GM11168 (cell line): ENCODE measurements around the gene MESP1.
"Not testable (repeated sequence)": the region's sequence is repeated elsewhere in the genome, so short reads cannot be mapped to it uniquely, and the experiment has no call there.

Source experiments
- in situ Hi-C: fragments of 300-500 bp; cut with MboI; formaldehyde crosslinking; loops from one replicate; pipeline ENCODE4 v1.12.0; 2022; ENCODE audit warnings: low sequenced_read_pairs; ENCODE audit not compliant: unreplicated experiment

MESP1 gene, protein sequence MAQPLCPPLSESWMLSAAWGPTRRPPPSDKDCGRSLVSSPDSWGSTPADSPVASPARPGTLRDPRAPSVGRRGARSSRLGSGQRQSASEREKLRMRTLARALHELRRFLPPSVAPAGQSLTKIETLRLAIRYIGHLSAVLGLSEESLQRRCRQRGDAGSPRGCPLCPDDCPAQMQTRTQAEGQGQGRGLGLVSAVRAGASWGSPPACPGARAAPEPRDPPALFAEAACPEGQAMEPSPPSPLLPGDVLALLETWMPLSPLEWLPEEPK

GRCh38 chr15:89750560-89751542, at the start of gene MESP1:
TSS of gene MESP1 (minus strand) at chr15:89751249. CDS start at chr15:89751231, 18 bp downstream.
- in situ Hi-C loops = loop anchor here (5.0 kb wide), 2 partner anchors 121 to 321 kb away; no protein-coding TSS in a partner anchor

- in situ Hi-C loops = no loop called here
Observed at GRCh38 chr15:89799918-89800498, 49.0 kb upstream of the MESP1 start.

- in situ Hi-C loops = no loop called here
Observed at GRCh38 chr15:89799011-89799911, 48.2 kb upstream of the MESP1 start.

DNA sequence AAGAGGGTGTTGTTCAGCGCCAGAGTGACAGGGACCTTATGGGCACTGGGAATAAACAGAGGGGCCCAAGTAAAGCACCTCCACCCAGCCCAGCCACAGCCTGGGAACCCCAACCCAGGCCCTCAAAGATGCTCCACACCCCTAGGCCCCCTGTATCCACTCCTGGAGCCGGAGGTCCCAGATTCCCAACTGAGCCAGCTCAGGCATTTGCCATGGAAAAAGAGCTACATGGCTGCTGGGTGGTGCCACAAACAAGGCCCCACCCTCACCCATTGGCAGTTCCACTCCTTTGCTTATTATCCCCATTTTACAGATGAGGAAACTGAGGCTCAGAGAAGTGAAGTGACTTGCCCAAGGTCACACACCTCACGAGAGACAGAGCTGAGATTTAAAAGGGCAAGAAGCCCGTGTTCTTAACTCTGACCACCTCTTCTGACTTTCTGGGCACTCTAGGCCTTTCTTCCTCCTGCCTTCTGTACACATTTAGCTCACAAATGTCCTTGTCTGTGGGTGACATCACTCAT, 46.7 kb upstream of the MESP1 start:
- in situ Hi-C loops = no loop called here

DNA sequence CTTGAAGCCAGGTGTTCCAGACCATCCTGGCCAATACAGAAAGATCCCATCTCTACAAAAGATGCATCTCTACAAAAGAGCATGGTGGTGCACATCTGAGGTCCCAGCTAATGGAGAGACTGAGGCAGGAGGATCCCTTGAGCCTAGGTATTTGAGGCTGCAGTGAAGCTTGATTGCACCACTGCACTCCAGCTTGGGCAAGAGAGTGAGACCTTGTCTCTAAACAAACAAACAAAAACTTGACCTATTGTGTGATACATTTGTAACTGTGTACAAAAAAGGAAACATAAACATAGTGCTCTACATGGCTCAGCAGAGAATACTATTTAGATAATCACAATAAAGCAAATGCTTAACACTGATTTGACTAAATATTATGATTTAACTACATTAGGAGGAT, 44.9 kb upstream of the MESP1 start:
- in situ Hi-C loops = no loop called here

DNA sequence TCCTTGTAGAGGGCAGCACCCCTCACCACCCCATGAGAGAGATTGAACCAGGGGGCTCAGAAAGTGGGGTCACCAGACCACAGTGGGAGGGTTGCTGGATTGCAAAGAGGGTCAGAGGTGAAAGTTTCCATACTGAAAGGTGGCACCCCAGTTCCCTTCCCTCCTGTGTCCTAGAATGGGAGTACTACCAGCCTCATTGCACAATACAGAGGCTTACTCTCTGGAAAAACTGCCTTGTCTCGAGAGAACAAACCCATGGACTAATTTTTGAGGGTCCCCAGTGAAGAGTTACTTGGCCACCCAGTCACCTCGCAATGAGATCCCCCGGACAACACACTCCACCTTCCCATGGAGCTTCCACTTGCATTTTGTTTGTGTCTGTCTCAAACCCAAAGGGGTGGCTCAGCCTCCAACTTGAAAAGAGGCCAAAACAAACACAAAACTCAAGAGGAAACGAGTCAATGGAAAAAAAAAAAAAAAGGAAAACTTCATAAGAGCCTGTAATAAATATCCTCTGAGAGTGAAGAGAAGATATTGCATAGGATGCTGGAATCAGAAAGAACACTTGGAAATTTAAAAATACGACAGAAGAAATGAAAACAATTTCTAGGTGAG, 43.7 kb upstream of the MESP1 start:
- in situ Hi-C loops = no loop called here

DNA sequence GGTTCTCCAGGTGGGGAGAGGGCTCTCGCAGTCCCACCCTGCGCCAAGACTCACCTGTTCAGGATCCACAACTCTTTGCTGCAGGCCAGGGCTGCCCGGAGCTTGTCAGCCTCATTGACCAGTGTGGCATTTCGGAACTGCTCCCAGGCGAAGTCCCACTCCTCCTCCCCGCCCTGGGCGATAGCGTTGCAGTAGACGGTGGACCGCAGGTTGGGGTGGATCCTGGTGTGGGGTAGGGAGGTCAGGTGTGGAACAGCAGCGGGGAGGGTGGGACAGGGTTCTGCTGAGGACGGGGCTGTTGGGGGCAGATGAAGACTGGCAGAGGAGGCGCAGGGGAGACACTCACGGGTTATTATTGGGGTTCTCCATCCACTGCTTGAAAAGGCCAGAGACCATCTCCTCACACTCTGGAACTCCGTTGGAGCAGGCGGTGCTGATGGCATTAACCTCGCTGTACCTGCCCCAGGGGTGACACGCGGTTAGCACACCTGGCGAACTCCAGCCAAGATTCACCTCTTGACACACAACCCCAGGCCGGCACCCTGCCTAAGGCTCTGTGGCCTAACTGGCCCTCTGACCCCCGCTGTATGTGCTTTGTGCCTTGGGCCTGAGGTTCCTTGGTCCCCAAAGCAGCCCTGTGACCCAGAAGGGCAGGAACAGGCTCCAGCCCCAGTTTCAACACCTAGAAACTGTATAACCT, 41.2 kb upstream of the MESP1 start:
- in situ Hi-C loops = no loop called here

DNA sequence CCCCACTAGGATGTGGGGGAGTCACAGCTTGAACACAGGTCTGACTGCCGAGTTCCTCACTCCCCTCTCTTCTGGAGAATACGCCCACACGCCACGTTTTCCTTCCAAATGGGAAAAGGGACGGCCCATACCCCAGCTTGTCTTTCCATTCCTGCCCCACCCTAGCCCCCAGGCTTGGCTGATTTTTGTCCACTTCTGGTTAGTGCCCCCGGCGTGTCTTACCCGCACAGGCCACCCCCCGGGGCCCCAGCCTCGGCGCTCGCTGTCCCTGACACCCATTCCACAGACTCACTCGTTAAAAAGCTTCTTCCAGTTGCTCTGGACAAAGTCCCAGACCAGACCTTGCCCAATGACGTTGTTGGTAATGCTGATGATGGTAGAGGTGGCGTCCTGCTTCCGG, 39.6 kb upstream of the MESP1 start:
- in situ Hi-C loops = no loop called here

GRCh38 chr15:89790206-89790605, 39.2 kb upstream of the MESP1 start:
- in situ Hi-C loops = no loop called here

DNA sequence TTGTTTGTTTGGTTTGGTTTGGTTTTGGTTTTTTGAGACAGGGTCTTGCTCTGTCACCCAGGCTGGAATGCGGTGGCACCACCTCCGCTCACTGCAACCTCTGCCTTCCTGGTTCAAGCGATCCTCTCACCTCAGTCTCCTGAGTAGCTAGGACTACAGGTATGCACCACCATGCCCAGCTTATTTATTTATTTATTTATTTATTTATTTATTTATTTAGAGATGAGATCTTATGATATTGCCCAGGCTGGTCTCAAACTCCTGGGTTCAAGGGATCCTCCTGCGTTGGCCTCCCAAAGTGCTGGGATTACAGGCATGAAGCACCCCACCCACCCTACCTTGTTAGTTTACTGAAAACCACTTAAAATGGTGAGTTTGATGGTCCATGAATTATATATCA, 37.5 kb upstream of the MESP1 start:
- in situ Hi-C loops = not testable (repeated sequence)

GRCh38 chr15:89787944-89788343, 36.9 kb upstream of the MESP1 start:
- in situ Hi-C loops = no loop called here

- in situ Hi-C loops = no loop called here
Observed at GRCh38 chr15:89785774-89786140, 34.7 kb upstream of the MESP1 start.

GRCh38 chr15:89785064-89785773, 34.2 kb upstream of the MESP1 start:
- in situ Hi-C loops = no loop called here

- in situ Hi-C loops = no loop called here
Observed at GRCh38 chr15:89784686-89784960, 33.6 kb upstream of the MESP1 start.

DNA sequence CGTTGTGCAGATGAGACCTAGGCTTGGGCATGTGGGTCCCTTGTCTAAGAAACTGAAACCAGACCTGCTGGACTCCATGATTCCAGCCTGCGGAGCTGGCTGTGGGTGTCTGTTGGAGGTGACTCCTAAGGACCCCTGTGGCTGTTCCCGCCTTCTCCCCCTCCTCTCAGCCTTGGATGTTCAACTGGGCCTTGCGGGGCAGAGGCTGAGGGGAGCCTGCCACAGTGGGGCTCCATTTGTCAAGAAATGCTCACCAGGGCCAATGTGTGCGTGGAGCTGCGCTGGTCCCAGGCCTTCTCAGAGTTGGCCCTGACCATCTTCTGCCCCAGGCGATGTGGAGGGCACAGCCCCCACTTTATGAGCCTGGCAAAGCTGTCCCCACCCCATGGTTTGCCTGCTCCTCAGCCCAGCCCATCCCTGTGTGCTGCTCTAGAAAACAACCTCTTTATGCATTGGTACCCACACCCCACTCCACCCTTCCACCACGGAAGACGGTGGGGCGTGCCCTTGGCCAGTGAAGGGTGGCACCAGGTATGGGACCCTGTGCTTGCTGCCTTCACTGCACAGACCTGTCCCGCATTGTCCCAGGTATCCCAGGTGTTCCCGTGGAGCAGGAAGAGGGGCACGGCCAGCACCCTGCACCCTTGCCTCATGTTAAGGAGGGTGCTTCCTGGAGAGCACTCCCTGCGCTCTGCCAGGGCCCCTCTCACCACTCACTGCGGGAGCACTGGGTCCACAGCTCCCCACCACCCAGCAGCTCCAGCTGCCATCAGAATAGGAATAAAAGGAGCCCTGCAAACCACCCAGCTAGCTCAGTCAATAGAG, 33.0 kb upstream of the MESP1 start:
- in situ Hi-C loops = no loop called here

GRCh38 chr15:89783111-89783860, 32.2 kb upstream of the MESP1 start:
- in situ Hi-C loops = no loop called here

DNA sequence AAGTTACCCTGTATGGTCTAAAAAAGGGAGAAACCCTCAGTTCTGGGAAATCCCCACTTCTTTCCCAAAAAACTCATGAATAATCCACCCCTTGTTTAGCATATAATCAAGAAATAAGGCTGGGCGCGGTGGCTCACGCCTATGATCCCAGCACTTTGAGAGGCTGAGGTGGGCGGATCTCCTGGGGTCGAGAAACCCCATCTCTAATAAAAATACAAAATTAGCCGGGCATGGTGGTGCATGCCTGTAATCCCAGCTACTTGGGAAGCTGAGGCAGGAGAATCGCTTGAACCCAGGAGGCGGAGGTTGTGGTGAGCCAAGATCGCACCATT, 31.5 kb upstream of the MESP1 start:
- in situ Hi-C loops = not testable (repeated sequence)
